Measurements from ENCODE around the gene HIGD2A.

The HIGD2A gene

DNA sequence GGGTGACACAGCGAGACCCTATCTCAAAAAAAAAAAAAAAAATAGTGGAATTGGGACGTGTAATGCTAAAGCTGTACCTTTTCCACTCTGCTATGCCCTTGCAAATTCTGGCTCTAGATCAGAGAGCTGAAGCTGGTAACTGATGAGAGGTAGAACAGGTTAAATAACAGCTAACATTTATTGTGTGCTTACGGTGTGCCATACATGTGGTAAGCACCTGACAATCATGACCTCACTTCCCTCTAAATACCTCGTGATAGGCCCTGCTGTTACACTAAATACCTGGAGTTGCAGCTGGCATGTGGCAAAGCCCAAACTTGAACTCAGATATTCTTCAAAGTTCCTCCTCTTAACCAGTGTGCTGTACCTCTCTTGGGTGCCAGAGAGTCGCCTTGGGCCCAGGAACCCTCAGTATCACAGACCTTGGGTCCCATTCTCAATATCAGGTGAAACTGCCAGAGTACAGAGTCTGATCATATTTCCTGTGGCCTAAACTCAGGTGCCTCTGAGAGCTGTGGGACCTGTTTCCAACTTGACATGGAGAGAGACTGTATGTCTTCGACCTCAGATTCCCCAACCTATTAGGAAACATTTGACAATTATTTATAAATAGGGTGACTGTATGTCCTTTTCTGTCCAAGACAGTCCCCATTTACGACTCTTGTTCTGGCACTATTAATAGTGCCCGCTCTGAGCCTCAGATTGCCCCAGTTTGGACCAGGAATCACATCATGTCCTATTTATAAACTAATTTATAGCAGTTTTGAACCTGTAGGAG is 18.4 kb upstream of the HIGD2A start:
- DNase-seq = no peak

DNA sequence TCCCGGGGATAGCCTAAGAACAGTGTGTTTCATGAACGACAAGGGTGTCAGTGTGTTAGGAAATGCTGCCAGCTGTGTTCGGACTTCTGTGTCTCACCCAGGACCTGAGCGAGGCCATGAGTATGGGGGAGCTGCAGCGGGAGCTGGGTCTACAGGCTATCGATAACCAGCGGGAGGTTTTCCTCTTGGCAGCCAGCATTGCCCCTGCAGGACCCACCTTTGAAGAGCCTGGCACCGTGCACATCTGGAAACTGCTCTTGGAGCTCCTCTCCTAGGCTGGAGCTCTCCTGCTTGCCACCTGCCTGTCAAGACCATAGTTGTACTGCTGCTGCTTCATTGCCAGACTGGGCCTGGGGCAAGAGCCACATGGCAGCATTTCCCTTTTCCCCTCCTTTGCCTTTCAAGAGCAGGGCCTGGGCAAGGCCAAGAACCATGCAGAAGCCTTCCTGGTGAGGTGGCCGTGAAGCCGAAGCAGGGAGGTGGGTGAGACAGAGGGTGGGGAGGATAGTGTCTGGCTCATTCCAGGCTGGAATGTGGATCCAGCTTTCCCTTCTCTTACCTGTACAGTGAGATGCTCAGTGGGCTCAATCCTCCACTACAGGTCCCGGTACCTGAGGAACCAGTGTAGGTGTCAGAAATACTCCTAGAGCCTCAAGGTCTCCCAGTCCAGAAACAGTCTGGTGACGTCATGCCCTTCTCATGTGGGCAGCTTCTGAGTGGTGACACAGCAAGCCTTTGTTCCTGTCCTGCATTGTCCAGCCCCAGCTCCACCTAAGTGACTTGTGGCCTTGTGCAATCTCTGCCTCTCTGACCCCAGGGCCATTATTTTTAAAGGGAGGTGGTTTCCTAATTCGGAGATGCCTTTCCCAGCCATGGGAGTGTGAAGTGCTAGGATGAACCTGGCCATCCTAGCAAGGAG is 16.7 kb upstream of the HIGD2A start:
- no peak for DNase-seq

DNA sequence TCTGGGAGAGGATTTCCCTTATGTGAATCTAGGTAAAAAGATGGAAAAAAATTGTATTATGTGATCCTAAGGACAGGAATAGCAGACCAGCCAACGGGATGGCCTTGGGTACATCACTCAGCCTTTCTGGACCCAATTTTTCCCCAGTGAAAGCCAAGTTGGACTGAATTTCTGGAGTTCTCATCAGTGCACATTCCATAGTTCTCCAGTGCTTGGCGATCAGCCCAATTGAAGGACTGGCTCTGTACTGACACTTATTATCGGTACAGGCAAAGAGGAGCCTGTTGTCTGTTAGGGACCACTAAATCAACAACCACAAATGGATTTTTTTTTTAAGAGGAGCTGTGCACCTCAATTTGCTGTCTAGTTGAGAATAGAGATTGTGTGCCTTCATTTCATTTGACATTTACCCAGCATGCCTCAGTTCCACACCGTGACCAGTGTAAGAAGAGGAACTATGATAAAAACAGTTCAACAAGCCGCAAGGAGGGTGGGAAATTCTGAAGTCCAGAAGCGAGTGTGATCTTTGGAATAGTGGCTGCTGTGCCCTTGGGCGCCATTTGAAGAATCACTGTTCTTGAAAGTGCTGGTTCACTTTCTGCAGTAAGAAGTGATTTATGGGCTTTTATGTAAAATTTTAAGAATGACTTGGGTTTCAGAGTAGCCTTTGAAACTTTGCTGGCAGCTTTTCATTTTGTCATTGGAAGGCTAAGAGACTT is 15.3 kb upstream of the HIGD2A start:
- no peak for DNase-seq

DNA sequence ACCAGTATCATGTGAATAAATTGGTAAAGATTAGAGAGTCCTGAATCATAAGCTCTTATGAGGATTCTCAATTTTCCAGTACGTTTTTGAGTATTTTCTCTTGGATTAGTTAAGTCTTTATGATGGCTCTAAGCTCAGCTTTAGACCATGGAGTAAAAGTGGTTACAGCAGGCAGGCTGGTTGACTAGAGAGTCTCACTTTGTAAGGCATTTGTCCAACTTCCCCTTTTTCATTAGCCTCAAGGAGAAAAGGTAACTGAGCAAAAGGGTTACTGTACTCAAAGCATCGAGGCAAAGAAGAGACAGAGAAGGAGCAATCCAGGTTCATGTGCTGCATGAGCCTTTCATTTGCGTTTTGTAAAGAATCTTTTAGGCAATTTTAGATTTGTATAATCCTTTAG is 8.7 kb upstream of the HIGD2A start:
- DNase-seq = no peak

DNA sequence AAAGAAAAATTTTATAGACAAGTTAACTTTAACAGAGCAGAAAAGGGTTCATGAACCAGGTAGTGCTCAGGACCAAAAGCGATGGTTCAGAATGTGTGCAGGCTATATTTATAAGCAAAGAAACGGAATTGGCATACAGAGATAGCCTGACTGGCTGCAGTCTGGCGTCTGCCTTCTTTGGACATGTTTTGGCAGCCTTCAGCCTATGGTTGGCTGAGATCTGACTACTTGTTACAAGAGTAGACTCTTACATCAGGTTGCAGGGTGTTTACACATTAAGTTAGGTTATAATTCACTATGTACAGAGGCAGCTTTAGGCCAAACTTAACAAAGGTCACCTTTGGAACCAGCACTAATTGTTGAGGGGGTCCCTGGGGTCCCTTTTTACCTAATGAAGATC is 7.1 kb upstream of the HIGD2A start:
- DNase-seq = no peak

- no peak for DNase-seq
Measured at GRCh38 chr5:176381979-176382378, 6.6 kb upstream of the HIGD2A start.

DNA sequence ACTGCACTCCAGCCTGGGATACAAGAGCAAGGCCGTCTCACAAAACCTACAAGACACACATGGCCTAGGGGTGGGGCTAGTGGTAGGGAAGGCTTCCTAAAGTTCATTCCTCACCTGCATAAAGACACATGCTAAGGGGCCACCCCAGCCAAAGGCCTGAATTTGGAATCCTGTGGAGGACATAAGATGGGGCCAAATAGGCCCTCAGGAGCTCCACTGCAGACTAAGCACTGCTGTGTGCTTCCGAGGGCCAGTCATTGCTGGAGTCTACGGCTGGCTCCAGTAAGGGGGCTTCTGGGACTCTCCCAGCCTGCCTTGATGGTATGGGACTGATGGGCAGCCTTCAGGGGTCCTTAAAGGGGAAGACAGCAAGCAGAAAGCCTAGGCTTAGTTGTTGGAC is 5.8 kb upstream of the HIGD2A start:
- DNase-seq = no peak

DNA sequence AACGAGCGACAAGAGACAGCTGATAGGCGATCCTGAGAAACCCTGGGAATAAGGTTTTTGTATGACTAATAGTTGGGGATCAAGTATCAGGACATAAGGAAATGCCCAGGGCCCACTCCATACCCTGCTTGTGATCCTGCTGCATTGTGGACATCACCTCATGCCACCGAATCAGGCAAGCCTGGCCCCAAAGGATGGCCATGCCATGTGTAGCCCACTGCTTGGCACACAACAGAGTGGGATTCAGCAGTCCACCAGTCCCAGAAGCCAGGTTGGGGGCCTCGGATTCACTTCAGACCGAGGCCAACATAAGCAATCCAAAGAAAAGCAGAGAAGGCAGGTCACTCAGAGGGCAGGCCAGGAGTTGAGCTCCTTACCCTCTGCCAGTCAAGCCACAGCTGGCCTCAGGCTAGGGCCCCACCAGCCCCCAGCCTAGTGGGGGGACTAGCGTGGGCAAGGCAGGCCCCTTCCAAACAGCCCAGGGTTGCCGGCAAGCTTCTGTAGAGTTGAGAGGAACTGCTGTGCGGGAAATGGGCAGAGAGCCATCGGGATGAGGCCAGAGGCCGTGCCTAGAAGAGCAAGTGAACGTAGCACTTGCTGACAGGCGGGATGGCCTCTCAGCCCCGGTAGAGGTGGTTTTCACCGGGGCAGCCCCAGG is 5.2 kb upstream of the HIGD2A start:
- no peak for DNase-seq

DNA sequence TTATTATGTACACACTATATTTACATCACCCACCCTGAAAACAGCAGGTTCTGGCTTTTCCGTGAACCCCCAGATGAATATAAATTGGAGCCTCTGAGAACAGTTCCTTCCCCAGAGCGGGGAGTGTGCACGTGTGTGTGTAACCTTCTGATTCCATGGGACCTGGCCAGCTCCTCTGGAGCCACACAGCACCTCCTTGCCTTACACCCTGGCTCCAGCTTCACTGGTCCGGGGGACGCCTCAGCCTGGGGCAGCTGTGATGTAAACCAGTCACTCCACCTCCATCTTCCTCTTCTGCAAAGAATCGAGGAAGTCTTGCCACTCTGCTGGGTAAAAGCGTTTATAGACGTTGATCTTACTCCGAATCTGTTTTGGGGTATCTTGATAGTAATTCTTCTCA is 4.6 kb upstream of the HIGD2A start:
- no peak for DNase-seq

- no peak for DNase-seq
Measured at GRCh38 chr5:176384366-176384930, 4.1 kb upstream of the HIGD2A start.

DNA sequence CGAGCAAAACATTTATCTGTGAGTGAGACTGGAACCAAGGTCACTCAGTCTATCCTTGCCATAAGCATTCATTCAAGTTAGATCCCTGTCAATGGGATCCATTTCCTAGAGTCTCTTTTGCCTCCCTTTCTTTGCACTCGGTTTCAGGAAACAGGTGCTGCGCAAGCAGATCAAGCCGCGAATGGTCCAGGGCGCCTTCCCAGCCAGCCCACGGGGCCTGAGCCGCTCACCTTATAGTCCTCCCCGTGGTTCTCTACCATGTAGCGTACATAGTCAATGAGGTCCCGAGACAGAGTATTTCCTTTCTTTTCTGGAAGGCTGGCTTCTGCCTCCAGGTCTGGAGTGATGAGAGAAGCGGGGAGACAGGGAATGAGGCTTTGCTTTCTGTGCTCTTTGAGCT is 3.6 kb upstream of the HIGD2A start:
- DNase-seq = no peak

DNA sequence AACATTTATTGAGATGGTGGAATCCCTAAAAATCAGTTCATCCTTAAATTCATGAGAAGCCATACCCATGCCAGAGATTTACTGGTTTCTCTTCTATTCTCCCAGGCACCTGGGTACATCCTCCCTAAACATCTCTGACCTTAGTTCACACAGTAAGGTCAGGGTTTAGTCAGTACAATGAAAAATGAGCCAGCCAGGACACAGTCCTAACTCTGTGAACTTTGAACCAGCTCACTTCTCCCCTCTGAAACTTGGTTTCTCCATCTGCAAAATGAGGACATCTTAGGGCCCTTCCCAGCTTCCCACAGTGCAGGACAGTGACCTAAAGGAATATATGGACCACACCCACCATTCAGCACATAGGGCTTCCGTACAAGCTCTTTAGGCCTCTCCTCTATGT is 2.1 kb upstream of the HIGD2A start:
- no peak for DNase-seq

DNA sequence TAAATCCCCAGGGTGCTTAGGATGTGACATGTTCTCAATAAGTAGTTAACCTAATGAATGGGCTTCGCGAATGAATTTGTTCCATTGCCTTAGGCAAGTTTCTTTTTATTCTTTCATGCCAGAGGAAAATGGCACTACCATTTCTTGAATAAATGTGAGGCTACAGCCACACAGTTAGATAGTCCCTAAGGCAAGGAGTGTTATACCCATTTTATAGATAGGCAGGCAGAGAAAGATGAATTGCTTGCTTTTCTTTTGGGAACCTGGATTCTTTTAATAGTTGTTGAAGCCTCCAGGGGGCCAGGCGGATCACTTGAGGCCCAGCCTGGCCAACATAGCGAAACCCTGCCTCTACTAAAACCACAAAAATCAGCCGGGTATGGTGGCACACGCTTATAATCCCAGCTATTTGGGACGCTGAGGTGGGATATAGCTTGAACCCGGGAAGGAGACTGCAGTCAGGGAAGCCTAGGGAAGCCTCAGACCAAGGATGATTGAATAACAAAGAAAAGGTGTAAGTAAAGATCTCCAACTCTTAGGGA is 1.1 kb upstream of the HIGD2A start:
- DNase-seq = no peak

- DNase-seq = no peak
Measured at GRCh38 chr5:176388003-176388443, 528 bp upstream of the HIGD2A start.

DNA sequence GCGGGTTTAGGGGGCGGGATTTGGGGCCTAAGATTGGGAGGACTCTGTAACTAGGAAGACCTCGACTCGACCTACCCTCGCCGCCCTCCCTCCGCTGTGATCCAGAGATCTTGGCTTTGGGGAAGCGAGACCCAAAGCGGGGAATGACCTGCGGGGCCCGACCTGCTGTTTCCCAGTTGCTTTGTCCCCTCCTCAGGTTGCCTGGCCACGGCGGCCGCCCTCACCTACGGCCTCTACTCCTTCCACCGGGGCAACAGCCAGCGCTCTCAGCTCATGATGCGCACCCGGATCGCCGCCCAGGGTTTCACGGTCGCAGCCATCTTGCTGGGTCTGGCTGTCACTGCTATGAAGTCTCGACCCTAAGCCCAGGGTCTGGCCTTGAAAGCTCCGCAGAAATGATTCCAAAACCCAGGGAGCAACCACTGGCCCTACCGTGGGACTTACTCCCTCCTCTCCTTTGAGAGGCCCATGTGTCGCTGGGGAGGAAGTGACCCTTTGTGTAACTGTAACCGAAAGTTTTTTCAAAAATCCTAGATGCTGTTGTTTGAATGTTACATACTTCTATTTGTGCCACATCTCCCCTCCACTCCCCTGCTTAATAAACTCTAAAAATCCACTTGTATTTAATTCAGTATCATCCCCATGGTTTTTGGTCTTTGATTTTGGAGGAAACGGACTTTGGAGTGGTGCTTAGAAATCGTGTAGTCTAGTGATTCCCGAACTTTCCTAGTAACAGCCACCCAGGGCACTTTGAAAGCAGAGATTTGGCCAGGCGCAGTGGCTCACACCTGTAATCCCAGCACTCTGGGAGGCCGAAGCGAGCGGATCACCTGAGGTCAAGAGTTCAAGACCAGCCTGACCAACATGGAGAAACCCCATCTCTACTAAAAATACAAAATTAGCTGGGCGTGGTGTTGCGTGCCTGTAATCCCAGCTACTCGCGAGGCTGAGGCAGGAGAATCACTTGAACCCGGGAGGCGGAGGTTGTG is 878 bp downstream of the HIGD2A start:
- DNase-seq = no peak

DNA sequence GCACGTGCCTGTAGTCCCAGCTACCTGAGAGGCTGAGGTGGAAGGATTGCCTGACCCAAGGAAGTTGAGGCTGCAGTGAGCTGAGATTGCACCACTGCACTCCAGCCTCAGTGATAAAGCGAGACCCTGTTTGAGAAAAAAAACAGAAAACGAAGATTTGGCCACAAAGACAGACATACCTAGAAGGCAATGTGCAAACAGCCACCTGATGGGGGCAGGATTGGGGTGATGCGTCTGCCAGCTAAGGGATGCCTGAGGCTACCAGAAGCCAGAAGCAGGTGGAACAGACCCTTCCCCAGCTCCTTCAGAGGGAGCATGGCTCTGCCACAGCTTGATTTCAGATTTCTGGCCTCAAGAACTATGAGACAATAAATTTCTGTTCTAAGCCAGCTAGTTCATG is 2.9 kb downstream of the HIGD2A start:
- DNase-seq = no peak

- DNase-seq = no peak
Measured at GRCh38 chr5:176391999-176392398, 3.4 kb downstream of the HIGD2A start.

DNA sequence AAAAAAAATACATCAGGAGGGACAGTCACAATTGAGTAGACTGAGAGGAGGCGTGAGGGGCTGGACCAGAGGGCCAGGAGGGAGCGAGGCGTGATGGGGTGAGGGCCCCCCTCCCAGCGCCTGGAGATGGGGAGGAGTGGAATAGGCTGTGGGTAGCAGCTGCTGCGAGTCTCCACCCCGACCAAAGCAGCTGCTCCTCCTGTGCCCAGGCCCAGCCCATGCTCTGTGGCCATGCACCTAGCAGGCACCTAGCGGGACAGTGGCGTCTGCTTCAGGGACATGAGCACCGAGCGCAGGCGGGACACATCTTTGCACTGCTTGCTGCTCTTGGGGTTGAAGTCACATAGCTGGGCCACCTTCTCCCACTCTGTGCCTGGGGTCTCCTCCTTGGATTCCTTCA is 4.0 kb downstream of the HIGD2A start:
- no peak for DNase-seq

DNA sequence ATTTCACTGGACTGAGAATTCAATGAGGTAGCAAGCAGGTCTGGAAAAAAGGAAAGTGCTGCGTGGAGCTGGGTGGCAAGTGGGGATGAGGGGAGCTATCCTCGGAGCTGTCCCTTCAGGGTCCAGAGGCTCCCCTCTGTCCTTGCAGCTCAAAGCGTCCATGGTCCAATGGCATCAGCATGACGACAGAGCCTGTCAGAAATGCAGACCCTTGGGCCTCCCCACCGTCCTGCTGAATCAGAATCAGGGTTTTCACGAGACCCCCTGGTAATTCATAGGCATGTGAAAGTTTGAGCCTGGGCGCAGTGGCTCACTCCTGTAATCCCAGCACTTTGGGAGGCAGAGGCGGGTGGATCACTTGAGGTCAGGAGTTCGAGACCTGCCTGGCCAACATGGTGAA is 5.5 kb downstream of the HIGD2A start:
- no peak for DNase-seq

GRCh38 chr5:176394881-176395675 is 6.5 kb downstream of the HIGD2A start:
- no peak for DNase-seq
